Activated CD4-positive, alpha-beta T cell treated with anti-CD3 and anti-CD28 coated beads for 36 hours (primary cell): ENCODE results near the gene ESYT1. TPM values are rescaled to one million over a fixed set of nuclear protein-coding genes. Genes with fewer than 3 reads are reported as not detected.
A peak's percentile ranks its signal among the peaks of the same experiment; 100 is the strongest.
"Not testable (repeated sequence)": the region's sequence is repeated elsewhere in the genome, so short reads cannot be mapped to it uniquely, and the experiment has no call there.

Experiments
- ATAC-seq: fragments of 200-7000 bp; cut with Tn5 transposase; one replicate; pipeline ENCODE4 v1.10.0; 2021; ENCODE audit warnings: mild to moderate bottlenecking, moderate library complexity
- CTCF ChIA-PET: fragments of 350-600 bp; sonication (Branson Sonifier 250); formaldehyde crosslinking; loops from one replicate; lab custom pipeline; 2021; ENCODE audit warnings: antibody characterized with exemption; lab: Charles Lee
- POLR2A ChIA-PET: fragments of 350-600 bp; sonication (Branson Sonifier 250); formaldehyde crosslinking; loops from one replicate; lab custom pipeline; 2021; ENCODE audit warnings: antibody characterized with exemption, inconsistent platforms; lab: Charles Lee
- DNase-seq: peaks from one replicate; pipeline ENCODE4 v3.0.0-alpha.2; 2020
- H3K27ac Mint-ChIP-seq: one replicate; pipeline ENCODE4 v1.8.0; 2021; ENCODE audit warnings: mixed read lengths
- H3K27me3 Mint-ChIP-seq: one replicate; pipeline ENCODE4 v1.8.0; 2021; ENCODE audit warnings: mixed read lengths
- H3K36me3 Mint-ChIP-seq: one replicate; pipeline ENCODE4 v1.8.0; 2021; ENCODE audit warnings: low read depth, mixed read lengths
- H3K4me1 Mint-ChIP-seq: one replicate; pipeline ENCODE4 v1.8.0; 2021; ENCODE audit warnings: mixed read lengths
- H3K4me3 Mint-ChIP-seq: one replicate; pipeline ENCODE4 v1.8.0; 2021; ENCODE audit warnings: mild to moderate bottlenecking, moderate library complexity, mixed read lengths
- H3K9me3 Mint-ChIP-seq: one replicate; pipeline ENCODE4 v1.8.0; 2021; ENCODE audit warnings: low read depth, mixed read lengths
- intact Hi-C, 2 experiments: fragments of 100-400 bp; cut with DNase I in 1 of 2; cut with micrococcal nuclease in 1 of 2; formaldehyde crosslinking; loops; one replicate each; pipeline versions ENCODE4 v1.14.2 to v1.15.1; 2022 to 2024; cut with DNase I, micrococcal nuclease
- total RNA-seq, 2 experiments: library from RNA; stranded (reverse); gene quantifications; one replicate each; pipeline ENCODE4 v1.2.3, GENCODE V29; 2021

ESYT1 gene
- total RNA-seq, 2 experiments from 2014 or later: 132 to 160 TPM

DNA sequence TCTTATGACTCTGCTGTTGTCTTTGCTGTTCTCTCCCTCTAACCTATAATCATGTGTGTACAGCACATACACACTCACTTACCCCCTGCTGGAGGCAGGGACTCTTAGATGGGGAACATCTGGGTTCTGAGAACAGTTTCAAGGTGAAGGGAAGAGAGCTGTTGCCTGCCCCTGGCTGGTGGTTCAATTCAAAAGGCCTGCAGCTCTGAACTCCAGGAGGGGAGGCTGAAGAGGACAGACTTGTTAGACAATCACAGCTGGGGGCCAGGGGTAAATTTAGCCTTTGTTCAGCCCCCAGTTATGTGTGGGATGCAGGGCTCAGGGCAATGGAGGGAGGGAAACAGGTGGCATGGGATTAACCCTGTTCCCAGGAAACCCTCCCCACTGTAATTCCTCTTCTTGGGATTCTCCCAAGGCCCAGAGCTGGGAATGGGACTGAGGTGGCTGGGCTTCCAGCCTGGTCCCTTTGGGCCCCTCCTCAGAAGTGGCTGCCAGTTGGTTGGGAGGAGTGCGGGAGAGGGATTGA, 26.2 kb downstream of the ESYT1 start:
- H3K27me3 Mint-ChIP-seq: no peaks in the 10 kb centered on the region
- no peak overlapping the region for H3K4me3 Mint-ChIP-seq
- peaks cover 29% of the 10 kb centered on the region for H3K4me1 Mint-ChIP-seq
- ChIA-PET POLR2A (interaction anchor here (0.8 kb wide), 1 partner anchor 36 kb away, joined by 3 read pairs; the partner anchor contains the start of gene ZC3H10), CTCF (interaction anchor here (0.5 to 2.0 kb wide), 5 partner anchors 22 to 45 kb away, joined by 3 to 8 read pairs (median 3); partner anchors contain the start of gene ESYT1)
- DNase-seq (no peak), ATAC-seq (no peak)
- peaks cover 24% of the 10 kb centered on the region for H3K36me3 Mint-ChIP-seq
- intact Hi-C loops: loop anchor here (5.0 to 10.0 kb wide), 2 partner anchors 33 to 930 kb away; partner anchors contain the start of genes NAB2 (in 1 of the 2) and SMARCC2 (in 1 of the 2)
- H3K27ac Mint-ChIP-seq: no peak overlapping the region
- H3K9me3 Mint-ChIP-seq: no peaks in the 10 kb centered on the region

DNA sequence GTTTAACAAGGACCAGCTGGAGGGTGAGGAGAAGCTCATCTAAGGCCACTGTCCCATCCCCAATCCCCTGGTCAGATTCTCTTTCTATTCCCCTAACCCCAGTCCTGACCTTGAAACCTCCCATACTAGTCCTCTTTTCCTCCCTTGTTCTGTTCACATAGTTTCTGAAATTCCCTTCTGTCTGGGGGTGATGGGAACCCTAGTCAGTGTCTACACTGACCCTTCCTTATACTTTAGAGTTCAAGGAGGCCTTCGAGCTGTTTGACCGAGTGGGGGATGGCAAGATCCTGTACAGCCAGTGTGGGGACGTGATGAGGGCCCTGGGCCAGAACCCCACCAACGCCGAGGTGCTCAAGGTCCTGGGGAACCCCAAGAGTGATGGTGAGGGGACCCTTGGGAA, 26.8 kb downstream of the ESYT1 start:
- H3K4me3 Mint-ChIP-seq: no peak overlapping the region
- no peaks in the 10 kb centered on the region for H3K27me3 Mint-ChIP-seq
- no peaks in the 10 kb centered on the region for H3K9me3 Mint-ChIP-seq
- peaks cover 30% of the 10 kb centered on the region for H3K4me1 Mint-ChIP-seq
- intact Hi-C loops: loop anchor here (5.0 to 10.0 kb wide), 2 partner anchors 32 to 930 kb away; partner anchors contain the start of genes NAB2 (in 1 of the 2) and SMARCC2 (in 1 of the 2)
- H3K36me3 Mint-ChIP-seq: peaks cover 30% of the 10 kb centered on the region
- ChIA-PET CTCF (interaction anchor here (0.5 to 2.0 kb wide), 4 partner anchors 22 to 35 kb away, joined by 3 to 8 read pairs (median 5); partner anchors contain the start of gene ESYT1), POLR2A (interaction anchor here (0.8 to 1.2 kb wide), 2 partner anchors 27 to 37 kb away, joined by 3 to 4 read pairs; partner anchors contain the start of genes ESYT1 and ZC3H10)
- no peak for DNase-seq
- ATAC-seq: no peak
- no peak overlapping the region for H3K27ac Mint-ChIP-seq

DNA sequence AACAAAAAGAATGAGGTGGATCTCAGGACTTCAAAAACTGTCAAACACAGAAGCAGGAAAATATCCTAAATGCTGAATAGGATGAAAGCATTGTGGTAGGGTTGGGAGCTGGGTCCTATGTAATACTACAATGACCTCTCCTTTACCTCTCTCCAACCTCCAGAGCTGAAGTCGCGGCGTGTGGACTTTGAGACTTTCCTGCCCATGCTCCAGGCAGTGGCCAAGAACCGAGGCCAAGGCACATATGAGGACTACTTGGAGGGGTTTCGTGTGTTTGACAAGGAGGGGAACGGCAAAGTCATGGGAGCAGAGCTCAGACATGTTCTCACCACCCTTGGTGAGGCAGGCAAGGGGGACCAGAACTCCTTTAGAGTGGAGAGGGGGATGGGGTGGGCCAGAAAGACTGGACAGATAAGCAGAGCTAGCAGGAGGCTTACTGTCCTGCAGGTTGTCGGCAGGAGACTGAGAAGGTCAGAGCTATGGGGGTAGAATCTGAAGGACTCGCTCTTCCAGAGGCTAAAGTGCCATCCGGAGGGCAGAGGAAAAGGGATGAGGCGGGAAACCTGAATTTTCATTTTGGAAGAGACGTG, 27.3 kb downstream of the ESYT1 start:
- intact Hi-C loops: loop anchor here in 1 of 2 experiments (10.0 kb wide), 1 partner anchor 929 kb away; the partner anchor contains the start of gene NAB2
- CTCF ChIA-PET: interaction anchor here (0.8 to 2.0 kb wide), 4 partner anchors 10 to 35 kb away, joined by 3 to 8 read pairs (median 6); partner anchors contain the start of gene ESYT1
- peaks cover 32% of the 10 kb centered on the region for H3K4me1 Mint-ChIP-seq
- POLR2A ChIA-PET: interaction anchor here (1.2 kb wide), 1 partner anchor 28 kb away, joined by 4 read pairs; the partner anchor contains the start of gene ESYT1
- peaks cover 35% of the 10 kb centered on the region for H3K36me3 Mint-ChIP-seq
- H3K9me3 Mint-ChIP-seq: no peaks in the 10 kb centered on the region
- H3K27ac Mint-ChIP-seq: no peak overlapping the region
- ATAC-seq (no peak), DNase-seq (no peak)
- H3K27me3 Mint-ChIP-seq: no peaks in the 10 kb centered on the region
- H3K4me3 Mint-ChIP-seq: no peak overlapping the region

DNA sequence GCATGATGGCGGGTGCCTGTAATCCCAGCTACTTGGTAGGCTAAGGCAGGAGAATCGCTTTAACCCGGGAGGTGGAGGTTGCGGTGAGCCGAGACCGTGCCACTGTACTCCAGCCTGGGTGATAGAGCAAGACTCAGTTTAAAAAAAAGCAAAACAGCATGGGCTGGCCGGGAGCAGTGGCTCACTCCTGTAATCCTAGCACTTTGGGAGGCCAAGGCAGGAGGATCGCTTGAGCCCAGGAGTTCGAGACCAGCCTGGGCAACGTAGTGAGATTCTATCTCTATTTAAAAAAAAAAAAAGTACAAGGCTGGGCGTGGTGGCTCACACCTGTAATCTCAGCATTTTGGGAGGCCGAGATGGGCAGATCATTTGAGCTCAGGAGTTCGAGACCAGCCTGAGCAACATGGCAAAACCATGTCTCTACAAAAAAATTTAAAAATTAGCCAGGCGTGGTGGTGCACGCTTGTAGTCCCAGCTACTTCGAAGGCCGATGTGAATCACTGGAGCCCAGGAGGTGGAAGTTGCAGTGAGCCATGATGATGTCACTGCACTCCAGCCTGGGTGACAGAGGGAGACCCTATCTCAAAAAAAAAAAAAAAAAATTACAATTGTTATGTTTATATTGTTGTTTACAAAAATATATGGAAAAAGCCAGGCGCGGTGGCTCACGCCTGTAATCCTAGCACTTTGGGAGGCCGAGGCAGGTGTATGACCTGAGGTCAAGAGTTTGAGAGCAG, 28.6 kb downstream of the ESYT1 start:
- intact Hi-C loops: loop anchor here in 1 of 2 experiments (10.0 kb wide), 1 partner anchor 928 kb away; the partner anchor contains the start of gene NAB2
- not testable (repeated sequence) for ATAC-seq, DNase-seq, H3K9me3 Mint-ChIP-seq, H3K27me3 Mint-ChIP-seq
- Mint-ChIP-seq H3K36me3 (peaks cover 46% of the 10 kb centered on the region), H3K4me3 (peak overlapping the region; percentile 99), H3K4me1 (peaks cover 31% of the 10 kb centered on the region), H3K27ac (peak overlapping the region; percentile 96)
- ChIA-PET POLR2A (interaction anchor here (0.6 to 0.7 kb wide), 2 partner anchors 10 to 1691 kb away, joined by 3 to 8 read pairs; no protein-coding TSS in a partner anchor), CTCF (interaction anchor here (0.6 to 1.4 kb wide), 4 partner anchors 8 to 308 kb away, joined by 3 to 12 read pairs (median 4); partner anchors contain the start of genes ERBB3 and ZC3H10)

DNA sequence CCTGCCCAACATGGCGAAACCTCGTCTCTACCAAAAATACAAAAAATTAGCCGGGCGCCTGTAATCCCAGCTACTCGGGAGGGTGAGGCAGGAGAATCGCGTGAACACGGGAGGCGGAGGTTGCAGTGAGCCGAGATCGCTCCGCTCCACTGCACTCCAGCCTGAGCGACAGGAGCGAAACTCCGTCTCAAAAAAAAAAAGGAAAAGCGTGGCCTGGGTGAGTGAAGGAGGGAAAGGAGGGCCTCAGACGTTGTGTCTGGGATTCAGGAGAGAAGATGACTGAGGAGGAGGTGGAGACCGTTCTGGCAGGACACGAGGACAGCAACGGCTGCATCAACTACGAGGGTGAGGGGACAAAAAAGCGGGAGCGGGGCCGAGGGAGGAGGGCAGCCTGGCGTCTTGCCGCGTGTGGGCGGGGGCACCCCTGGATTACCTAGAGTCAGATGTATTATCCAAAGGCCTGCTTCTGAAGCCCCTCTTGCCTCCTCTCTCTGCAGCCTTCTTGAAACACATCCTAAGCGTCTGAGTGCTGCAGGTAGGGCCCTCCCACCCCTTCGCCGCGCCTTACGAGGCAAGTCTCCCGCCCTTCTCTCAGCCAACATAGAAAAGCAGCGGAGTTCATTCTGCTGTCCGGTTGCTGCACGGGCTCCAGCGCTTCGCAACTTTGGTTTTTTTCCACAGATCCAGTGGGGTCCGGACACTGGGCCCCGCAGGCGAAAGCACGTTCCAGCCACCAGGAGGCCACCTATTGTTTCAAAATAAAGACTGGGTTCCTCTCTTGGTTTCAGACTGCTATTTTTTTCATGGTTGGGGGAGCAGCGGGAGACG, 29.3 kb downstream of the ESYT1 start:
- H3K27ac Mint-ChIP-seq: peak overlapping the region; percentile 96
- ChIA-PET POLR2A (interaction anchor here (4.4 kb wide), 1 partner anchor 29 kb away, joined by 19 read pairs; the partner anchor contains the start of gene ESYT1), CTCF (interaction anchor here (0.6 to 1.8 kb wide), 6 partner anchors 21 to 307 kb away, joined by 3 to 12 read pairs (median 4); partner anchors contain the start of genes ERBB3 and ZC3H10)
- H3K4me1 Mint-ChIP-seq: peaks cover 32% of the 10 kb centered on the region
- peak overlapping the region; percentile 99 for H3K4me3 Mint-ChIP-seq
- DNase-seq: peak; percentile 76
- H3K36me3 Mint-ChIP-seq: peaks cover 50% of the 10 kb centered on the region
- intact Hi-C loops: loop anchor here (1.0 to 10.0 kb wide), 9 partner anchors 29 to 927 kb away; partner anchors contain the start of genes ZC3H10 (in 2 of the 2), CS (in 1 of the 2), ESYT1 (in 1 of the 2) and NAB2 (in 1 of the 2)
- peak; percentile 43 for ATAC-seq
- no peaks in the 10 kb centered on the region for H3K9me3 Mint-ChIP-seq
- H3K27me3 Mint-ChIP-seq: no peaks in the 10 kb centered on the region

DNA sequence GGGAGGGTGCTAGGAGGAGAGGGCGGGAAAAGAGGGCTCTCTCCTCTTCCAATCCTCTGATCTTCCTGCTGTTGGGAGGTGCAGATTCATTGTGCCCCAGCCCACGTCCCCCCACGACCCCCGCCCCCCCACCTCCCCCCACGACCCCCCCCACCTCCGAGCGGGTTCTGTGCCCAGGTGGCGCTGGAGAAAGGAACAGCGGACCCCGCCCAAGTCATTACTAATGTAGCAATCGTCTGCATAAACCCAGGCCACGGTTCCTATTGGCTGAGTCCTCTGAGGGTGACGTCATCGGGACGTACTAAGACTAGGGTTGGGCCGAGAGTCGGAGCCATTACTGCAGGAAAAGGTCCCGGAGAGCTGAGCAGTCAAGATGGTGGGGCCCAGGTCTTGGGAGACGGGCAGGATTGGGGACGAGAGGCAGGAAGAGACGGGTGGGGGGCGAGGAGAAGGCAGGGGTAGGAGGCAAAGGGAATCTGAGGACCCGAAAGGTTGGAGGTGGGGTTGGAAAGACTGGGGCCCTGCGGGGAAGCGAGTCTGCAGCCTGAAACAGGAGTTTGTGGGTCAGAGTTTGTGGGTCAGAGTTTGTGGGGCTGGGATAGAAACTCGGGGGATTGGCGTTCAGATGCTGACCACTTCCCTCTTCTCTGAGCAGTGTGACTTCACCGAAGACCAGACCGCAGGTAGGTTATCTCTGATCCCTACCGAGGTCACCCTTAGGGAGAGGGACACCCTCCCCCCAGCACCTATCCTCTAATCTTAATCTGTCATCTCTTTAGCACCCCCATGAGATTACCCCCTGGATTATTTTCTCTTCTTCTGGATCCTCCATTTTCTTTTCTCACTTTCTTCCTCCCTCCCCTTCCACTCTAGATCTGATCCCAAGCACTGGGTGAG, 30.2 kb downstream of the ESYT1 start, which contains the start of gene MYL6:
Gene MYL6 (plus strand): TSS at position 331 of the 897 bp plus-strand sequence. CDS start 43 bp downstream, at position 374.
- peak within 1 kb of the TSS; percentile 96 for H3K27ac Mint-ChIP-seq
- H3K27me3 Mint-ChIP-seq: no peaks in the 10 kb centered on the region
- intact Hi-C loops: loop anchor here (1.0 to 10.0 kb wide), 9 partner anchors 30 to 927 kb away; partner anchors contain the start of genes ZC3H10 (in 2 of the 2), CS (in 1 of the 2), ESYT1 (in 1 of the 2) and NAB2 (in 1 of the 2)
- CTCF ChIA-PET: interaction anchor here (0.5 to 1.8 kb wide), 10 partner anchors 9 to 223 kb away, joined by 3 to 10 read pairs (median 4); partner anchors contain the start of genes ESYT1 and SMARCC2
- peak; percentile 96 for DNase-seq
- peak within 1 kb of the TSS; percentile 99 for H3K4me3 Mint-ChIP-seq
- no peaks in the 10 kb centered on the region for H3K9me3 Mint-ChIP-seq
- ATAC-seq: peak; percentile 85
- POLR2A ChIA-PET: interaction anchor here (0.5 to 4.4 kb wide), 4 partner anchors 18 to 1100 kb away, joined by 3 to 19 read pairs (median 9); partner anchors contain the start of genes ESYT1 and ZC3H10
- H3K36me3 Mint-ChIP-seq: peaks cover 54% of the 10 kb centered on the region
- H3K4me1 Mint-ChIP-seq: peaks cover 30% of the 10 kb centered on the region

DNA sequence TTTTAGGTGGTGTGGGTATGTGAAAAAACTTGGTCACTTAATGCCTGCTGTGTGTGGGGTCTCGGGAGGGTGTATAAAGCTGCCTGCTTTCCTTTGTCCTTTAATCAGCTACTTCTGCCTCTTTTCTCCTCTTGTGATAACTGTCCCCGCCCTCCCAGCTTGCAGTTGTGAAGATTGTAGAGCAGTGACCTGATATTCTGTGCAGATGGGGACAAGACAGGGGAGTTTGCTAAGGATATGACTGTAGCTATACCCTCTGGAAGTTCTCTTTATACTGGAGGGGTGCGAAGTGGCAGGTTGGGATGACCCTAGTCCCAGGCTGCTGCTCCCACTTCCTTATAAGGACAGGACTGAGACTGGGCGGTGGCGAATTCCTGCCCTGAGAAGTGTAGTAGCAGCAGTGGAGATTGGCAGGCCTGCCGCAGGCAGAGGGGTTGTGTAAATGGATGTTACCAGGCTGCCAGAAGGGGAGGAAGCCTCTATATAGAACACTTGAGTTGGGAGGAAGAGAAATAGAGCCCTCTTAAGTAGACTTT, 30.9 kb downstream of the ESYT1 start:
- ChIA-PET CTCF (interaction anchor here (0.5 to 1.8 kb wide), 14 partner anchors 8 to 224 kb away, joined by 3 to 10 read pairs (median 4); partner anchors contain the start of genes ESYT1 and SMARCC2), POLR2A (interaction anchor here (1.4 to 4.4 kb wide), 2 partner anchors 31 to 41 kb away, joined by 9 to 19 read pairs; partner anchors contain the start of genes ESYT1 and ZC3H10)
- Mint-ChIP-seq H3K9me3 (no peaks in the 10 kb centered on the region), H3K27ac (peak overlapping the region; percentile 96), H3K4me1 (peaks cover 26% of the 10 kb centered on the region), H3K27me3 (no peaks in the 10 kb centered on the region), H3K36me3 (peaks cover 60% of the 10 kb centered on the region), H3K4me3 (peak overlapping the region; percentile 99)
- intact Hi-C loops: loop anchor here (1.0 to 10.0 kb wide), 9 partner anchors 30 to 926 kb away; partner anchors contain the start of genes ZC3H10 (in 2 of the 2), CS (in 1 of the 2), ESYT1 (in 1 of the 2) and NAB2 (in 1 of the 2)
- peak; percentile 1 for ATAC-seq
- DNase-seq: peak; percentile 45

DNA sequence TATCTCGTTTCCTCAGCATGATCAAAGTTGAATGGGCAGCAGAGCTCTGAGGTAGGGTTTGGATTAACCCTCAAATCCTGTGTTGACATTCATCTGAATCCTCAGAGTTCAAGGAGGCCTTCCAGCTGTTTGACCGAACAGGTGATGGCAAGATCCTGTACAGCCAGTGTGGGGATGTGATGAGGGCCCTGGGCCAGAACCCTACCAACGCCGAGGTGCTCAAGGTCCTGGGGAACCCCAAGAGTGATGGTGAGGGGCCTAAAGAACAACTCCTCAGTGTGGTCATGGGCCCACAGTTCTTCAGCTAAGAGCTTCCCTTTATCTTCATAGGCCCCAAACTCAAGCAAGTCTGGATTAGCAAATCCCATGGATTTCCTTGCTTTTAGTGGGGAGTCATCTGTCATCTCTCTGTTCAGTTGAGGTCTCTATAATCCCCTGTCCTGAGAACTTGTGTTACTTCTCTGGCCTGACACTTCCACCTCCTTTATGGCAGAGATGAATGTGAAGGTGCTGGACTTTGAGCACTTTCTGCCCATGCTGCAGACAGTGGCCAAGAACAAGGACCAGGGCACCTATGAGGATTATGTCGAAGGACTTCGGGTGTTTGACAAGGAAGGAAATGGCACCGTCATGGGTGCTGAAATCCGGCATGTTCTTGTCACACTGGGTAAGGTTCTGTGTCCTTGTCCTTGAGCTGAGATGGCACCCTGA, 31.6 kb downstream of the ESYT1 start:
- no peak for DNase-seq
- ATAC-seq: no peak
- ChIA-PET CTCF (interaction anchor here (0.5 to 1.8 kb wide), 10 partner anchors 25 to 900 kb away, joined by 3 to 10 read pairs (median 3); partner anchors contain the start of genes ESYT1 and SMARCC2), POLR2A (interaction anchor here (1.4 to 4.4 kb wide), 2 partner anchors 31 to 41 kb away, joined by 9 to 19 read pairs; partner anchors contain the start of genes ESYT1 and ZC3H10)
- no peaks in the 10 kb centered on the region for H3K9me3 Mint-ChIP-seq
- H3K27me3 Mint-ChIP-seq: no peaks in the 10 kb centered on the region
- H3K27ac Mint-ChIP-seq: peak overlapping the region; percentile 96
- peaks cover 64% of the 10 kb centered on the region for H3K36me3 Mint-ChIP-seq
- intact Hi-C loops: loop anchor here (1.0 to 10.0 kb wide), 4 partner anchors 28 to 925 kb away; partner anchors contain the start of genes NAB2 (in 1 of the 2) and ZC3H10 (in 1 of the 2)
- H3K4me3 Mint-ChIP-seq: peak overlapping the region; percentile 99
- H3K4me1 Mint-ChIP-seq: peaks cover 26% of the 10 kb centered on the region
